GM18507 (cell line): ENCODE results near the gene TDRD10.
A peak's percentile ranks its signal among the peaks of the same experiment; 100 is the strongest.
"Not testable (repeated sequence)": the region's sequence is repeated elsewhere in the genome, so short reads cannot be mapped to it uniquely, and the experiment has no call there.

Experiments used
- DNase-seq: peaks from one replicate; pipeline ENCODE4 v3.0.0; 2011; ENCODE audit warnings: low read depth; ENCODE audit not compliant: insufficient read length; ENCODE audit errors: extremely low spot score
- FAIRE-seq: peaks from 2 replicates; lab custom pipeline; 2011; peaks lifted over from hg19 to GRCh38; lab: Jason Lieb, UNC

The TDRD10 gene

DNA sequence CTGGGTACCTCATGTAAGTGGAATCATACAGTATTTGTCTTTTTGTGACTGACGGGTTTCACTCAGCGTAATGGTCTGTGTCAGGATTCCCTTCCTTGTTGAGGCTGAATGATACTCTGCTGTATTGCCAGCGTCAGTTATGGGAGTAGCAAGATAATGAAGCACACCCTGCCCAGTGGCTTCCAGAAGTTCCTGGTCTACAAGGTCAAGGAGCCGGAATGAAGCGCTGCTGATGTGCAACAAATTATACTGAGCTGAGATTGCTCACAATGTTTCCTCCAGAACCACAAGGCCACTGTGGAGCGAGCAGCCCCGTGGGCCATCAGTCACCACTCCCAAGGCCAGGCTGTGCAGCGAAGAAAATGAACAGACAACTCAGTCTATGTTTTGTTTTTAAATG is 24.0 kb upstream of the TDRD10 start:
- no peak for FAIRE-seq

GRCh38 chr1:154478639-154479038 is 23.4 kb upstream of the TDRD10 start:
- FAIRE-seq (no peak), DNase-seq (no peak)

More for the DNA sequence above, 24.0 kb upstream of the TDRD10 start:
- no peak for DNase-seq

DNA sequence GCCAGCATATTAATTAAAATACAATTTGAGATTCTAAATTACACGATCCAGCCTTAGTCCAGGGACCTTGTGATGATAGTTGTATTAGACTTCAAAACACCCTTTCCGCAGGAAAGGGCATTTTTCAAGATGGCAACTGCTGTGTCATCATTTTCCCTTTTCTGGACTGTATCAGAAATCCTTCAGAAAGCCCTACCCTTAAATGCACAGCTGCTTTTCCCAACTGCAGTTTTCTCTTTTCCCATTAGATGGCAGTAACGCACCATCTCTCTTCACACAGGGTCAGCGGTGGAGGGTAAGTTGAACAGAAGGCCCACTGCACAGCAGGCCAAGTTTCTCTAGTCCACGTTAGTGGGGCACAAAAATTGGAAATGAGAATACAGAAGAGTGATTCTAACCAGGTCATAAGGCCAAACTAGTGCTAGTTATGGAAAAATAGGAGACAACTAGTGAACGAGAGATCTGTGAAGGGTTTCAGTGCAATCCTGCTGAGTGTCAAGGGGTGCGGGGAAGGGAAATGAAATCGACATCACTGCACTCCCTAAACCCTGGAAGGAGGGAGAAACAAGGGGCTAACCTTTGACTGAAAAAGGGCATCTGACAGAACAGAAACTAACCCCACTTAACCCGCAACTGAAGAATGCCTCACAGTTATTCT is 22.1 kb upstream of the TDRD10 start:
- DNase-seq = peak; percentile 53
- FAIRE-seq = peak; percentile 84

- DNase-seq (no peak), FAIRE-seq (no peak)
Measured at GRCh38 chr1:154481053-154481452, 21.0 kb upstream of the TDRD10 start.

DNA sequence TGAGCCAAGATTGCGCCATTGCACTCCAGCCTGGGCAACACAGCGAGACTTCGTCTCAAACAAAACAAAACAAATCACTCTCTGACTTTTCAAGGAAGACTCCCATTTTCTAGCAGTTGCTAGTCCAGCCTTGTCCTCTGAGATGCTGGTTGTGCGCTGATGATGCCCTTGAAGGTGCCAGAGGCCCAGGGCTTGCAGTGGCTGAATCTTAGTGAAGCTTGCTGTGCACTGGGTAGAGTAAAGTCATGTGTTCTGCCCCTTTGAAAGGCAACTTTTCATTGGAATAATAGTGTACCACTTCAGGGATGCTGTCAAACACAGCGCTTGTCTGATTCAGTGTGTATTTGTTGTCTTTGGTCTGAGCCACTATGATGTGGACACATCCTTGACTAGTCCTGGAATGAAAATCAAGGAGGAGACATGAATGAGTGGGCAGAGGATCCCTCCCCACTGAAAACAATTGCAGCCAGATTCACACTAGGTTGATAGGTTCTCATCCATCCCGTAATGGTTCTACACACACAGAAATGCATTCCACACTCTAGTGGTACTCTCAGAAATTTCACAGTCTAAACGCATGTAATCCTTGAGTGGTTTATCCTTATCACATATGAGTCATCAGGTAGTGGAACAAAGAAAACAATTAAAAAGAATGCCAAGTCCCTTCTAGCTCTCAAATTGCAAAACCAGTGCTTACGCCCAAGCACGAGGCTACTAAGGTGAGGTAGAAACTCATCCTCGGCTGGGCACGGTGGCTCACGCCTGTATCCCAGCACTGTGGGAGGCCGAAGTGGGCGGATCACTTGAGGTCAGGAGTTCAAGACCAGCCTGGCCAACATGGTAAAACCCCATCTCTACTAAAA is 17.8 kb upstream of the TDRD10 start:
- no peak for DNase-seq
- FAIRE-seq = no peak

DNA sequence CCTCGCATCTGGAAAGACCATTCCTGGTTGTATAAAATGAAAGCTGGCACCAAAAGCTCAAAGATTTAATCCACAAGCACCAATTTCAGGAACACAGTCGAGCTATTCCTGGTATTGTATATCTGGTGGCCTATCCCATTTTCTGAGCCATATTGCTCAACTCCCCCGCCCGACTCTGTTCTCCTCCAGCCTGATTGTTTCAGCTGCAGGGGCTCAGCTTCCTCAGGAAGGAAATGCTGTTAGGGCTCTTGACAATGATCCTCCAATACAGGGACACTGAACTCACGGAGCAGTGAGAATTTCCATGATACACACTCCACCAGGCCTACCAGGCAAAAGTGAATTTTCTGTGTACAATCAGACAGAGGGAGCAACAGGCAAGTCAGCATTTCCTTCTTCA is 16.9 kb upstream of the TDRD10 start:
- DNase-seq = no peak
- no peak for FAIRE-seq

DNA sequence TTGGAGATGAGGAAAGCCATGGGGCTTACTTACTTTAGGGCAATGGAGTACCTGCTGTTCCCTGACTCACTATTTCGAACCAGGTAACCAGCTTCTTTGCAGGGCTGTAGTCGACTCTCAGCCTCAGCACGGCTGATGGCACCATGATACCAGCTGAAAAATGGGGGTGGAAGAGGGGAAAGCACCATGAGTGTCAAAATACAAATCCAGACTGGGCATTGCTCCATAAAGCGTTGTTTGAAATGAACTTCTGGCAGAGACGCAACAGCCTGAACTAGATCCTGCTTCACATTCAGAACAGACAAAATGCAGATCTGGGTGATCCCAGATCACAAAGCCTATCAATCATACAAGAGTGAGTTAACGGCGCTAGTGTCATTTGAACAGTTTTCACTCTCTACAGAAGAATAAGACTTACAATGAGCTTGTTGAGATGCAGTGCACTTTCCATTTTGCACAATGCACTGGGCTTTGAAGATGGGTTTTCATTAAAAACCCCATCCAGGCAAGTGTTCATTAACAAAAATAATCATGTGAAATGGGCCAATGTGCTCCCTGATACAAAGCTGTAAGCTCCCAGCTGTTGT is 16.0 kb upstream of the TDRD10 start:
- FAIRE-seq (no peak), DNase-seq (no peak)

GRCh38 chr1:154486756-154487155 is 15.3 kb upstream of the TDRD10 start:
- DNase-seq, FAIRE-seq: not testable (repeated sequence)

DNA sequence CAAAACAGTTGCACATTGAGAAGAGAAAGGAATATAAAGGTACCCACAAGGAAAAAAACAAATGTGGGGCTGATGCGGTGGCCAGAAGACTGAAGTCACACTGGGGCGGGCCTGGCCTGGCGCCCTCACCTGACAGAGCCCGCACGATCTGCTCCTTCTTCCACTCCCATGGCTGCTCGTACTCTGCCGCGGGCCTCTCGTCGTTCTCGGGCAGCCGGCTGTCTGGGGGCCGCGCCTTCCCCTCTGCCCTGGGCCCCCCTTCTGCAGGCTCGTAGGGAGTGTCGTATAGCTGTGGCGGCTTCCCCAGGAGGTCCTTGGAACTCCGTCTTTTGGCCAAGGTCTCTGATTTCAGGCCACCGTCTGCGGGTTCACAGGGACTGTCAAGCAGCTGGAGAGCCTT is 13.1 kb upstream of the TDRD10 start:
- FAIRE-seq = no peak
- no peak for DNase-seq

GRCh38 chr1:154489695-154490274 is 12.2 kb upstream of the TDRD10 start:
- no peak for FAIRE-seq
- DNase-seq = no peak

DNA sequence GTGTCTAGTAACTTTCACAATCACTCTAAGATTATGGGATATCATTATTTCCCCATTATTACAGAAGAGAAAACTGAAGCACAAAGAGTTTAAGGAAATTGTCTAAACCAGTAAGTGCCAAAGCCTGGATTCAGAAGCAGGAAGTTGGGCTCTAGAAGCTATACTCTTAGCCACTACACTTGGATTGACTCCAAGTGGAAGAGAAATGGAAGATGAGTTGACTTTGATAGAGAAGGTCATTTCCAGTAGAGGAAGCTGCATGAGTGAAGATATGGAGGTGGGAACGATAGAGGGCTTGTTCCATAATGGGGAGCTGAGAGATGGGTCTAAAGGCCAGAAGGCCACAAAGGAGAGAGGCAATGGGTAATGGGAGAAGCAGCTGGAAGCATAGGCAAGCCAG is 11.7 kb upstream of the TDRD10 start:
- DNase-seq = no peak

DNA sequence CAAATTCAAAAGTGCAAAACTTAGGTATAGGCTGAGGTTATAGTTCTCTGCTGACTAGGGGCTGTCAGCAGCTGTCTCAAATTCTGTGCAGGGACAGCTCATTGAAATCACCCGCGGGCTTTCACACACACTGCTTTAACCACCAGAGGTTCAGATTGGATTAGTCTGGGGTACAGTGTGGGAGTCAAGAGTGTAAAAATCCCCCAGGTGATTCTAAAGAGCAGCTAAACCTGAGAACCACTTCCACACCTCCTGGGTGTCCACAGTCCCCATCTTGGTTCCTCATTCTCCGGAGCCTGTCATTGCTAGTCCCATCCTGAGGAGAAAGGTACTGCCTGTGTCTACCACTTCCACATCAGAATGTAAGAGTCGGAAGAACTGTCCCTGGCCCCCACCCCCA is 9.9 kb upstream of the TDRD10 start:
- FAIRE-seq (peak; percentile 59), DNase-seq (no peak)

More for the DNA sequence above, 11.7 kb upstream of the TDRD10 start:
- no peak for FAIRE-seq

GRCh38 chr1:154493276-154493675 is 8.7 kb upstream of the TDRD10 start:
- FAIRE-seq = peak; percentile 44
- no peak for DNase-seq

GRCh38 chr1:154495496-154496273 is 6.3 kb upstream of the TDRD10 start:
- no peak for FAIRE-seq
- DNase-seq = no peak

DNA sequence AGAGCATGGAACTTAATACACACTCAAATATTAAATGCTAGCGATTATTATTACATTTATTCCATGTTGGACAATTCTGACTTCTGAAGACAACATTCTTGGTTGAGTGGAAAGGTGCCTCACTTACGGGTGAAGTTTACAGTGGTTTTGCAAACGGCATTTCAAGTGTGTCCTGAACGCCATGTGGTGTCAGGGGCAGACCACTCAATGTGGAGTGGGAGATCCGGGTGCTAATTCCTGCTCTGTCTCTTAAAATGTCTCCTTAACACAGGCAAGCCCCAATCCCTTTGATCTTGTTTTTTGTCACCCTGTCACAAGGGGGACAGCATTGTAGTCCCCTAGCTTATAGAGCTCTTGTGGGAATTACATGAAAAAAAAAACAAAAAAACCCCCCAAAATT is 5.6 kb upstream of the TDRD10 start:
- no peak for FAIRE-seq
- no peak for DNase-seq

DNA sequence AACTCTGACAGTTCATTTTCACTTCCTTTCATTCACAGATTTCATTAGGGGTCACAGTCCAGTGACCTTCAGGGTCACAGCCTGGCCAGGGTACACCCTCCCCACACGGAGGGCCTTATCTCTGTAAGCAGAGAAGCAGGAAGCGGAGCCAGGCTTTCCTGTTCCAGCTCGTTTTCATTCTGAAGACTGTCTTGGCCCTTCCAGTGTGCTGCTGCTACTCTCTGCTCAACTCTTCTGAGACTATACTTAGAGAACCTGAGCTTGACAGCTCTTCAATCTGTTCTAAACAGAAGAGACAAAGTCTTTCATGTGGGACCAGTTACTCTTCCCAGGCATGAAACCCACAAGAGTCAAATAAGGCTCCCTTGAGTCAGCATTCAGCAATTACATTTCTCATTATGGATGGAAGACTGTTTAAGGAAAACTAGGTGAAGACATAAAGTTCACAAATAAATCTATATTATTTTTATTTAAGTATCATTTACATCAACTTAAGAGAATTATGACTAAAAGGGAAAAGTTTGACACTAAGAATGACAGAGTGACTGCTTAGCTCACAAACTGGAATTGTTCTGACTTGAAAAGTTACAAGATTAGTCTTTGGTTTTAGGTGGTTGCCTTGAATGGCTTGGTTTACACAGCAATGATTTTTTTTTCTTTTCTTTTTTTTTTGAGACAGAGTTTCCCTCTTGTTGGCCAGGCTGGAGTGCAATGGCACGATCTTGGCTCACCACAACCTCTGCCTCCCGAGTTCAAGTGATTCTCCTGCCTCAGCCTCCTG is 4.8 kb upstream of the TDRD10 start:
- FAIRE-seq (peak; percentile 77), DNase-seq (no peak)

- DNase-seq (no peak), FAIRE-seq (no peak)
Measured at GRCh38 chr1:154499446-154499845, 2.6 kb upstream of the TDRD10 start.

GRCh38 chr1:154500533-154500932 is 1.5 kb upstream of the TDRD10 start:
- FAIRE-seq (no peak), DNase-seq (no peak)
